HG03442 (cell line): ENCODE results near the gene RAD51B.
"Not testable (repeated sequence)": the region's sequence is repeated elsewhere in the genome, so short reads cannot be mapped to it uniquely, and the experiment has no call there.

Experiments used
- ATAC-seq: cut with Tn5 transposase; IDR thresholded peaks from one replicate; pipeline ENCODE4 v1.9.1; 2021; ENCODE audit warnings: mild to moderate bottlenecking, moderate library complexity; ENCODE audit not compliant: unreplicated experiment

Gene RAD51B

DNA sequence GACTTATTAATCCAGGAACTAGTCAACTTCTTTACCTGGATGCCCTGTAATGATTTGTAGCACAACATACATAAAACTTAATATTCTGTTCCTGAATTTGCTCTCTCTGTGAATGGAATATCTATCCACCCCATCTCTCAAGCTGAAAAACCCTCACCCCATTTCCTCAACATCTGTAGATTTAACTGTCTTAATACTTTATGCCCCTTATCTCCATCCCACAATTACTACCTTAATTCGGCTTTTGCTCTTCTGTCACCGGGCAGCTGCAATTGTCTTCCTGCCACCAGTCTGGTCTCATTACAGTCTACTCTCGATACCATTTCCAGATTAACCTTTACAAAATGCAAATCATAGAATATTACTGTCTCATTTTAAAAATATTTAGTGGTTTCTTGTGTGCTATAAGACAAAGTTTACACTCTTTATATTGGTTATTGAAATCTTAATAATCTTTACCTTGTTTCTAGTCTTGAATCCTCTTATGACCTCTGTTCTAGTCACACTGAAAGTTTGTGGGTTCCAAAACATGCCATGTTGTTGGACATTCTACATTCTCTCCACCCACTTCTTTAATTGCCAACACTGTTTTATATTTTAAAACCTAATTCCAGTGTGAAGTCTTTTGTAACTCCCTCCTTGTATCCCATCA is 347.3 kb downstream of the RAD51B start:
- ATAC-seq = no peak

DNA sequence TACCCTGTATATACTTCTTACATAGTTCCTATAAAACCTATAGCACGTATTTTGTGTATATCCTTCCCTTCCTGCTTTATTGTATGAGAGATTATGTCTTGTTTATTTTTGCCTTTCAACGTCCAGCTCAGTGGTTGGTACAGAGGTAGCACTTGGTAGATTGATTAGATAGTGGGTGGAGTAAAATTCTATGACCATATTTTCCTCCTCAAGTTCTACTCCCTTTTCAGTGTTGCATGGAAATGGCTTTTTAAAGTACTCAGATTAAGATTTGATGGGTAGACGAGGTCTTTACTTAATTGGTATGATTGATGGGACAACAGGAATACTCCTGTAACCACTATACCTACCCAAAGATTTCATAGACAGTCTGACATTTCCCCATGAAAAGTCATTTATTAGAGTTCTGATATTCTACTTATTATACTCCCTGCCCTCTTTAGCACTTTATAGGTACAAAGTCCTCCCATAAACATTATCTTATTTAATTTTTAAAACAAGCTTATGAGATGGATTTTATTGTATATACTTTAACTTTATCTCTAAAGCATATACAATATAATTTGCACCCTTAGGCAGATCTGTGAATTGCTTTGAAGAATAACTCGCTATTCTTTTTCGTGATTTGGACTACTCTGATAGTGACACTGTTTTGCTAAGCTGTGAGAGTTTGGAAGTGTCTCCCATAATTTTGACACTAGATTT is 348.0 kb downstream of the RAD51B start:
- no peak for ATAC-seq

DNA sequence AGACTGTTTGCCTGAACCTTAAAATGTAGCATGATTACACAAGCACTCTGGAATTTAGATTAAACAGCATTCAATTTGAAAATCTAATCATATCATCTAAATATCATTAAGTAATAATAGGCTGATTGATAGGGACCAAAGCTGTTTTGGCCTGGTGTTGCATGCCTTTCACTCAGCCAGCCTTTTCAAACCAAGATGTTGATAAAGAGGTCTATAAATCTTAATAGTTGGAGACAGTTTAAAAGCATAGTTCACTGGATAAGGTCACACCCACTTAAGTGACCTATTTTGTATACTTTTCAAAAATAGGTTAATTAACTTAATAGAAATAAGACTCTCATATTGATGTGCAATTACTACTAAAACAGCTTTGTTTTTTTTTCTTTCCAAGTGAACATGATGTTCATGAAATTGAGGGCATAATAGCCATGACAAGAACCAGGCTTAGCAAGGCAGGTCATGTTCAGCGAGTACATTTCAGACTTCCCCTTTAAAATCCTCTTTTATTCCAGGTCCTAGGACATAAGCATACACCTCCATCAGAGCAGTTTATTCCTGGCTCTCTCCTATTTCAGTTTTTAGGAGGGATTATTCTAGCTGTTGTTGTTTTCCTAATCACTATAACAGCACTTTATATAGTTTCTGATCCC is 349.0 kb downstream of the RAD51B start:
- no peak for ATAC-seq

DNA sequence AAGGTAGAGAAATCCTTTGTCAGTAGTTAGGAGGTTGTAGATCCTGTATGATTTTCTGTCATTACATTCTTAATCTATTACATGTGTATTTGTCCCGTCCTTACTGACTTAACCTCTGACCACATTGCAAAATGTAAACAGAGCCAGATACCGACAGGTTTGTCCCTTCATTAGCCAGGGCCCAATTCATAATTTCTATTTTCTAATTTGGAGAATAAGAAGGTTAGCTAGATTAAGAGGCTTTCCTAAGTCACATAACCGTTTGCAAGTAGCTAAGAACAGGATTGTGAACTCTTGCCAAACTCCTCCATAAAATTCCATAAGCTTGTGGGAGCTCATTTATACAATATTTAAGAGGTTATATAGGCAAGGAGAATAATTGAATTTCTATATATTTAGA is 352.6 kb downstream of the RAD51B start:
- ATAC-seq = no peak

DNA sequence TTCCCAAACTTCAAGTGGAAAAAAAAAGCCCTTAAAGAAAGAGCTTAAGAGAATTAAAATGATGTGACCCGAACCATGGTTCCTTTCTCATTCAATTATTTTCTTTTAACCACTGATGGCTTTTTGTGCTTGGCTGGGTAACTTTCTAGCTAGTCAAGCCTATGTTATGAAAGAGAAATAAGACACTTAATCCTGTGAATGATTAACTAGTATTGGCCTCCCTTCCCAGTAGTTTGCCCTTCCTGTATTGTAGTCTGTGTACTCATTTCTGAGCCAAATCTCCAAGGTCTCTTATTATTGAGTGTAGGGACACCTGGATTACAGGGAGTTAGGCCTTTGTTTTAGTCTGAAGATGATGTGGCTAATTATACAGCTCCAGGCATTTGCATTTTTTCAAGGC is 353.0 kb downstream of the RAD51B start:
- no peak for ATAC-seq

DNA sequence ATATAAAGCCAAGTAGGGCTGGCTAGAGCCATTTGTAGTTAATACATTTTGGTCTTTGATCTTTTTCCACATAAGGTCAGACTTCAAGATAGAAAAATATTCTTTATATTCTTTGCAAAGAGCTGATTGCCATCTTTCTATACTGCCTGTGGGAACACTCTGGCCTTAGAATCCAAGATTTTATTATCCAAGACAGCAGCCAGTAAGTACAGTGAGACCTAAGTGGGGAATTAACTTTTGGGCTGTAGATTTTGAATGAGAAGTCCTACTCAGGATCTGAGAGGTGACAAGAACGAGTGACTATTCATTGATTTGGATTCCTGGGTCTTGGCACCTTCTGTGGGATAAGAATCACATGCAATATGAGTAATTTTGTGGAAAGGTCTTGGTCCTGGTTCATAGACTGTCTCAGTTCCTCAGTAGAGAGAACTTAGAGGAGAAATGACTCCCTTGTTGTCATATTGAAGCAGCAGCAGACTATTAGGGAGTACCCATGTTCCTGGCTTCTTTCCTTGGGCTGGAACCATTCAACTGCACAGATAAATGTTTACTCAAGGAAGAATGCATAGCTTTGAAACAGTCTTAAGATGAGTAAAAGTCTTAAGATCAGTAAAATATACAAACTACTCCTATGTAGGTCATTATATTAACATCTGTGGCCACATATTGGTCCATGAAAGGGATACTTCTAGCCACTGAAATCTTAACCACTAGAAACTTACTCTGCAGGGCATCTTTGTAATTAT is 353.8 kb downstream of the RAD51B start:
- no peak for ATAC-seq

DNA sequence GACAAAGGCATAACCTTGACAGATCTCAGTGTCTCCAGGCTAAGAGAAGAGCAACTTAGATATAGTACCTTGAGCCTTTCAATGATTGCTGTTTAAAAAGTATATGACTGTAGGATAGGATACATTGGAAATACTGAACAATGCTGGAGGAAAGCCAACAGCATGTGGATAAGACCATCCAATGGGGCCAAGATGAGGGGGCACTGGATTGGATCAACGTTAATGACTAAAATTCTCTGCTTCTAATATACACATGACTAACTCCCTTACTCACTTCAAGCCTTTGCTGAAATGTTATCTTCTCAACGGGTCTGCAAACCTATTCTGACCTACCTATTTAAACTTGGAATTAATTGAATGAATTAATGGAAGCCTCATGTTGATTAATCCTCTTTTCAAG is 354.9 kb downstream of the RAD51B start:
- no peak for ATAC-seq

DNA sequence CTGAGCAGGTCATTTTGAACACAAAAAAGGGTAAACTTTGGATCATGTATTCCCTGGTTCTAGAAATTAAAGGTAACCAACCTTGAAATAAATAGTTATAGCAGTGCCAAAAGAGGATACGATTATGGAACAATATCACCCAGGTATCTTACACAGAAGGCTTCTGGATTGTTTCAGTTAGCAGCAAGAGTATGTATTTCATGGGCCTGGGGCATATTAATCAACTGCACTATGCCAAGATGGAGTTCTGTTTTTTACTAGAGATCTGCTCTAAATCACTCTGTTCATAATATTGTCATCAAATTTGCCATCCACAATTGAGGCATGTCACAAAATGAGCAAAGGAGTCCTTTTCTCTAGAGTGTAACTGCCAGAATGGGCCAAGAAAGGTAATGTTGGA is 357.1 kb downstream of the RAD51B start:
- ATAC-seq = no peak

DNA sequence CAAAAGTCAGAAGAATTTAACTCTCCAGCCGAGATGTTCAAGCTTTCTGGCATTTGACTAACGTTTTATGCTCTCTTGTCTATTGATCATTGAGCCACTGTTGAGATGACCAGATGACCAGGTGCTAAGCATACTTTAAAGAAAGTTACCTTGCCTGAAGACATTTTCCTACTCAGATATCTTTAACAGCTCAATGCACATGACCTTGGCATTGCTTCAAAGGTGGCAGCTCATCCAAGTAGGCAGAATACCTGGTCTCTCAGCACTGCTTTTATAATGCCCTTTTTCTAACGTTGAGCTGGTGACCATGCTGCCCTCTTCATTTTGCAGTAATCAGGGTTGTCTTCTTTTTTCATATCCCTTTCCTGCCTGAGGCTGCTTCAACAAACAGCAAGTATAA is 358.1 kb downstream of the RAD51B start:
- no peak for ATAC-seq

DNA sequence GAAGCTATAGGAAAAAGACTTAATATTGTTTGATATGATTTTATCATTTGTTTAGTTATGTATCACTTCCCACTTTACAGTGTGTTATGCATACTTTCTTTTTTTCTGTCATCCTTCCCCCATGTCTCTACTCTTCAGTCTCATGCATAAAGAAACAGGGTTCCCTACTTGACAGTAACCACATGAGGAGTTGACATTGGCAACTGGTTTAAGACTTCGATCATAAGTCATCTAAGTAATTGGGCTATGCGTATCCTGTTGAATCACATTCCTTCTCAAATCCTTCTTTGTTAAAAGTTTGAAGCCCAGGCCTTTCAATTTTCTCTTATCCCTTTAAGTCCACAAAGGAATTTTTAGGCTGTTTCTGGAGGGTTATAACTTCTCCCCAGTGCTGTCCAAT is 358.7 kb downstream of the RAD51B start:
- no peak for ATAC-seq

DNA sequence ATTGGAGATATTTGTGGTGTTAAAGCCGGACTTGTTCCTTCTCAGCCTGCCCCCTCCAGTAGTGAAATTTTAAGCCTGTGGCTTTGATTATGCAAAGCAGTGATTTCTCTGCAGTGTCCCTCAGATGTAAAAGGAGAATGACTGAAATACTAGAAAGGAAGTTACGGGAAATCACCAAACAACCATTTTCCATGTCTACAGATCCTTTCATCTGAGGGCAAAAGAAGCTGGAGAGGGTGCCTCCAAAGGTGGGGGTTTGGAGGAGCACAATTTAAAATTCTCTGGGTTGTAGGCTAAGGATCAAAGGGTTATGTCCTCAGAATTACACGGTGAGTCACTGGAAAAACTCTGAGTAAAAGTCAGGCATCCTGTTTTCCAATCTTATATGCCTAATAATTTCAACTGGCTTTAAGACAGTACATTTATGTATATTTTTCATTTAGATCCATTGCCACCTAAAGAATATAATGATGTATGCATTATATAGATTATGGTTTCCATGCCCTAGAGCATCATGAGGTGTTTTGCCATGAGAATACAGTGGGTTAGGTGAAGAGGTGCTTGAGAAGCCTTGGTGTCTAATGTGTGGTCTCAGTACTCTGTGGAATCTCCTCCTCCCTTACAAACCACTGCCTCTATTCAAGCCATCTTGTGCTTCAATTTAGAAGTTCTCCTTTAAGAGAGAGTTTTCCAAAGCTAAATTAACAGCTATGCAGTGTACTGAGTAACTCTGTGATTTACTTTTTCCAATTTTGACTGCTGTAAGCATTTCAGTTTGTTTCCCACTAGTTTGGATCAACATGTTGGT is 362.1 kb downstream of the RAD51B start:
- no peak for ATAC-seq

DNA sequence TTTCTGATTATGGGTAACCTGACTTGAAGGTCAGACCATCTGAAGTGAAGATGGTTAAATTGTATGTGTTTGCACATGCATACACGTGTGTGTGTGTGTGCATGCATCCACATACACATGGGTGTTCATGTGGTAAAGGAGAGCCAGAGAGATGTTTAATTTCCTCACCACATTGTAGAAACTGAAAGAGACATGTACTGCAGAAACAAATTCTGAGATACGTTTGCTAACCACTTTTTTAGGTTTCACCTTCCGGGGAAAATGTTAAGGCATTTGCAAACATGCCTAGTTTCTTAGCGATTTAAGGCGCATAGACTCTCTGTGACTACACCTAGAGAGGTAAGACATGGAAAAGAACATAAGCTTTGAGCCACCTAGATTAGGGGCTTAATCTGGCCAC is 362.9 kb downstream of the RAD51B start:
- ATAC-seq = peak; percentile 66

DNA sequence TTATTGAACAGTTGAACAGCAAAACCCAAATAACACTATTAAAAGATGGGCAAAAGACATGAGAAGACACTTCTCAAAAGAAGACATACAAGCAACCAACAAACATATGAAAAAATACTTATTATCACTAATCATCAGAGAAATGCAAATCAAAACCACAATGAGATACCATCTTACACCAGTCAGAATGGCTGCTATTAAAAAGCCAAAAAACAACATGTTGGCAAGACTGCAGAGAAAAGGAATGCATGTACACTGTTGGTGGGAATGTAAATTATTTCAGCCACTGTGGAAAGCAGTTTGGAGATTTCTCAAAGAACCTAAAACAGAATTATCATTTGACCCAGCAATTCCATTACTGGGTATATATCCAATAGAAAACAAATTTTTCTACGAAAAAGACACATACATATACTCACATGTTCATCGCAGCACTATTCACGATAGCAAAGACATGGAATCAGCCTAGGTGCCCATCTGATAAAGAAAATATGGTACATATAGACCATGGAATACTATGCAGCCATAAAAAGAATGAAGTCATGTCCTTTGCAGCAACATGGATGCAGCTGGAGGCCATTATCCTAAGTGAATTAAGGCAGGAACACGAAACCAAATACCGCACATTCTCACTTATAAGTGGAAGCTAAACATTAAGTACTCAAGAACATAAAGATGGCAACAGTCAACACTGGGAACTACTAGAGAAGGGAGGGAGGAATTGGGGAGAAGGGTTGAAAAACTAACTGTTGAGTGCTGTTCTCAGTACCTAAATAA is 367.1 kb downstream of the RAD51B start:
- ATAC-seq = not testable (repeated sequence)

DNA sequence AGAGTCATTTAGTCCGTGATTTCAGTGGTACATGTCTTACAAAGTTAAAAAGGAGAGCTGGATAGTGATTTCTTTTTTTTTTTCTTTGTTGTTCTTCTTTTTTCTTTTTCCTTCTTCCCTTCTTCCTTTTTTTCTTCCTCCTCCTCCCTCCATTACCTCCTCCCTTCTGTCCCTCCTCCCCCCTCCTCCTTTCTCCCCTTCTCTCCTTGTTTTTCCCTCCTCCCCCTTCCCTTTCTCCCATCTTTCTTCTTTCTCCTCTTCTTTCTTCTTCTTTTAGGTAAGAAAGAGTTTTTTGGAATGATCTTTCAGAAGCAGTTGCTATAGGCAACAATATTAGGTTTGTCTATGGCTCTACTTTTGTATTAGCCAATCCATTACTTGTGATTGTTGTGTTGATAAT is 368.6 kb downstream of the RAD51B start:
- no peak for ATAC-seq

DNA sequence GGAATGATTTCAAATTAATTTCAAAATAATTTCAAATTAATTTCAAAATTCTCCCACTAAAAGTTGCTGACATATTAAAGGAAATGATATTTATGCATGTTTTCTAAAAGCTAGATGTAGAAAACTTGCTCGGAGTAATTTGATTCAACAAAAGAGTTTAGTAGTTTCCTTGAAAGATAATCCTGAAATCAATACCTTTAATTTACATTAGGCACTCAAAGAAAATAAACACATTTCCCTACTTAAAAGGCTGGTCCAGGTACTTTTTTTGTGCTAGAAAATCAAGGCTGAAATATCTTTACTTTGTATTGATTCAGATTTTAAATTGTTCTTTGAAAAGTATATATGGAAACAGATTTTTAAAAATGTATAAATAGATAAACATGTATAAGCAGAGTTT is 370.5 kb downstream of the RAD51B start:
- ATAC-seq = no peak

DNA sequence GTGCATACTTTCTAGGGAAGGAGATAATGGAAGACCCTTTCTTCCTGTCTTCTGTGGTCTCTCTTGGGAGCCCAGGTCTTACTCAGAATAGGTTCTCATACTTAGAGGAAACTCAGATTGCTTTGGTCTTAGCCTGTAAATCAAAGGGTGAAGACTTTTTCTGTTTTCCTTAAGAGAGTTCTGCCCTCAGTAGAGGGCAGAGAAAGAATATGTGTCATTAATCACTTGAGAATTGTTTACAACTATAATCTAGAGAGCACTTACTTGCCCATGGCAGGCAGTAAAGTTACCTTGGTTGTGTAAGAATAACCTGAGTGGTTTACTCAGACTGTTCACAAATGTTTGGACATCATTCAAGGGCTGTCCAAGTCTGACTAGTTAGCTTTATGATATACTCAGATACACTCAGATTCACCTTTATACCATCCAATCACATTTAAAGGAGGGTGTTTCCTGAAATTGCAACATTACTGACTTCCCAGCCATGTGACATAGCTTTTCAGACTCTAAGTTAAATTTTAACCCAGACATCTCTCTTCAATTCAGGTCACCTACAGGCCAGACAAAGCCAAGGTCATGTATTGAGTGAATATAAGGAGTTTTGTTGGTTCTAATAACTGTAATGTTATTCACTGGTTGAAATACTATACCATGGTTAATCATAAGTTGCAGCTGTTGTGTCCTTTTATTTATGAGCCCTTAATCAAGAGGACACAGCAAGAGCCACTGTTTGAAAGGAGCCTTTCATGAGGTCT is 372.2 kb downstream of the RAD51B start:
- ATAC-seq = no peak

DNA sequence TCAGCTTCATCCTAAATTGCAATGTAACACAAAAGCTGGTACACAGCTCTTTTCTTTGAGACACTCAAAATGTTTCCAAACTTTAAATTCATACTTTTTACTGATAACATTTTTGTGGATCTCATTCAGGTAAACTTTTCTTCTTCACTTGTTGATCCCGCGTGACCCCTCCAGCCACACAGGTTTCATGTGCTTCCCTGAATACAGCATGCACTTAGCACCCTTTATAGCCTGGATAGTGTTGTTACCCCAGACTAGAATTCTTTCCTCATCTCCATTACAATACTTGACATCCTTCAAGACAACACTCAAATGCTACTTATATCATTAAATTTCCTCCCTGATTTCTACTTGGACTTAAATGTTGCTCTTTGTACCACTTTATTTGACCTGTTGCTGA is 373.4 kb downstream of the RAD51B start:
- ATAC-seq = no peak

DNA sequence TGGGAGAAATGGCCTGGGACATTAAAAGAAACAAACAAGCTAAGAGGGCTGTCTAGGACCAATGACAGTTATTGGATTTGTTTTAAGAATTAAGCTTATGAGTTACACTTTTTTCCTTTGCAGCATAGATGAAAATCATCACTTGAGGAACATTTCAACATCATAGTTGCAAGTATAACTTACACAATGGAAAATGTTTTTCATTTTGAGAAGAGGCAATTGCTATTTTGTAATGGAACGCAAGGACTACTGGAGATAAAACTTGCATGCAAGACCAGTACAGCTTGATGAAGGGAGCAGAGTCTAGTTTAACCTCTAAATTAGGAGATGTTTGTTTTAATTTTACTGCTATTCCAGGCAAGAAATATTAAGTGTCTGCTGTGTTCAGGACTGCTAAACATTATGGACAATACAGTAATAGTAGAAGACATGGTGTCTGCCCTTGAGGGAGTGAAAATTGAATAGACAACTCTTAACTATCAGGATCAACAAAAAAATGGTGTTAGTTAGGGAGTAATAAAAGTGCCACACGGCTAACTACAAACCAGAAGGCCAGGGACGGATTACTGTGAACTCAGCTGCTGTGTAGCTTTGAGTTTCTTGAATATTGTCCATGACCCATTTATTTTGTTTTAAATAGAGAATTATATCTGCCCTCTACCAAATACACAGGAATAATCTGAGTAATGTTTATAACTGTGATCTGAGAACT is 374.5 kb downstream of the RAD51B start:
- ATAC-seq = no peak

DNA sequence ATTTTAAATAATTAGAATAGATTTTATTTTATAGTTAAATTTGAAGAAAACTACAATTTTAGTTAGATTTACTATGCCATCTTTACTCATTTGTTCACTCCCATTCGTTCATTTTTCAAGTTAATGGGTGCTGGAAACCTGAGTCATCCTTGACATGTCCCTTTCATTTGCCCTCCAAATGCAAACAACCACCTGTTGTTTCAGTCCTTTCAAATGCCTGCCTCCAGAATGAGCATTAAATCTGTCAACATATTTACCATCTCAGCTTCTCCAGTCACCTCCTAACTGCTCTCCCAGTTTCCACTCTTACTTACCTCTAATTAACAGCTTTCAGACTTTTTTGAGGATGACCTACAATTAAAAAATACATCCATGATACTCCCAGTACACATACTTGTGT is 375.5 kb downstream of the RAD51B start:
- ATAC-seq = no peak
